IPS-18c (cell line): ENCODE data around the gene ACKR4.
"Not testable (repeated sequence)": the region's sequence is repeated elsewhere in the genome, so short reads cannot be mapped to it uniquely, and the experiment has no call there.

Source experiments
- H3K4me3 ChIP-seq: 2 replicates; pipeline ENCODE4 v1.7.0; 2013; ENCODE audit warnings: low read depth, mild to moderate bottlenecking, low read length, moderate library complexity; ENCODE audit not compliant: insufficient read depth
- H3K9me3 ChIP-seq: one replicate; pipeline ENCODE4 v1.6.1; 2013; ENCODE audit warnings: mild to moderate bottlenecking, low read length, moderate library complexity; ENCODE audit not compliant: control insufficient read depth, insufficient read depth

The ACKR4 gene

DNA sequence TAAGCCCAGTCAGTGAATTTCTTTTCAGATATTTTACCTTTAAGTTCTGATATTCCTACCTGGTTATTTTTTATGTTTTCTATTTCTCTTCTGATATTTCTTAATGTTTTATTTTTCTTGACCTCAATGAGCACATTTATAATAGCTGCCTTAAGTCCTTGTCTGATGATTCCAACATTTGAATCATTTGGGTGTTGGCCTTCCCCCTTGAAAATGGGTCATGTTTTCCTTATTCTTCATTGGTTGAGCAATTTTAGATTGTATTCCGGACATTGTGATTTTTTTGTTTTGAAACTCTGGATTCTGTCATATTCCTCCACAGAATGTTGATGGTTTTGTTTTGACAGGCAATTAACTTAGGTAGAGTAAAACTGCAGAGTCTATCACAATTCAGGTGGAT is 9.7 kb upstream of the ACKR4 start:
- no peak overlapping the region for H3K4me3 ChIP-seq
- no peaks in the 10 kb centered on the region for H3K9me3 ChIP-seq

DNA sequence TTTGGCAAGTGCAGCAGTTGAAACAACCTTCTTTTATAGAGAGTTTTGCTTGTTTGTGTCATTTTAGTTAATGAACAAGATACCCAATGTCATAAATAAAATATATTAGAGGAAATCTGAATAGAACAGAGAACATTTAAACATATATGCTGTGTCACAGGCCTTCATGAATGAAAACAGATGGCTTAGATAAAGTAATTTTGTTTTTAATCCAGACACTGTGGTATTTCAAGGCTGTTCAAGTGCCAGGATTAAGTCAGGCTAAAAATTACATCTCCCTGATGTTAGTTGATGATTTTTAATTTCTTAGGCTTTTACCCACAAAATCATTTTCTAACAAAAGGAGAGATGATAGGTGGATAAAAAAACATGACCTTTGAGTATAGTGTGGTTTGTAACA is 4.9 kb upstream of the ACKR4 start:
- H3K4me3 ChIP-seq: no peak overlapping the region

DNA sequence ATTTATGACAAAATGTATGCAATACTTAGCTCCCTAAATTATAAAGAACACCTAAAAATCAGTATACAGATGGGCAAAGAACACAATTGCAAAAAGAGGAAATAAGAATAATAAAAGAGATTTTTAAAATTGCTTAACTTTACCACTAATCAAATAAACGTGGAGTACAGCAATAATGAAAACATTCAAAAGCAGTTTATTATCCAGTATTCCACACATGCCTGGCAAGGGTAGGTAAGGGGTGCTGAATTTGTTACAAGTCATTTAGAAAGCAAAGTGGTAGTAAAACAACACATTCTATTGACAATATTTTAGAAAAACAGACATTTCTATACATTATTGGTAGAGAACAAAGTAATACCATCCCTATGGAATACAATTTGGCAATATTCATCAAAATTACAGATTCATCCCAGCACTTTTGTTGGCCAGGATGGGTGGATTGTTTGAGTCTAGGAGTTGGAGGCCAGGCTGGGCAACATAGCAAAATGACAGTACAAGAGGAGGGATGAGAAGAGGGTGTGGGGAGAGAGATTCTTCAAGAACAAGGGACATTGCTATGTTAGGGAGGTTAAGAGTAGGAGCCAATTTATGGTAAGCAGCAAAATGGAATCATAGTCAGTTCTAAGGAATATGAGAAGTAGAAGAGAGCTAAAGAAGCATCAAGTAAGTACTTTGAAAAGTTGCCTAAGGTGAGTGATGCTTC is 3.7 kb upstream of the ACKR4 start:
- Histone ChIP-seq H3K9me3 (no peaks in the 10 kb centered on the region), H3K4me3 (no peak overlapping the region)

More for the DNA sequence above, 4.9 kb upstream of the ACKR4 start:
- no peaks in the 10 kb centered on the region for H3K9me3 ChIP-seq

DNA sequence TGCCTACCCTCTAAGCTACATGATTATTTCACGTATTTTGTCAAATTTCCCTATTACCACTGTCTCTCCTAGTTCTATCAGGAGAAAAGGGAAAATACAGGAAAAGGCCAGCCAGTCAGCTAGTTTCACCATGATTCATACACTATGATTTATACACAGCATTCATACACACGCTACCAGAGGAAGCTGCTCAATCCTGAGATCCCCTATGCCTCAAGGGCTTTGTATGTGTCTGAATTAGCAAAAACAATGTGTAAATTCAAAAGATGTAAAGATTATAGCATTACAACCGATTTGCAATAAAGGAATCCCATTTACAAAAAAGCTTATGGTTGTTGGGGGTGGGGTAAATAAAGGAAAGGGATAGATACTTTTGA is 3.1 kb upstream of the ACKR4 start:
- Histone ChIP-seq H3K9me3 (no peaks in the 10 kb centered on the region), H3K4me3 (no peak overlapping the region)

DNA sequence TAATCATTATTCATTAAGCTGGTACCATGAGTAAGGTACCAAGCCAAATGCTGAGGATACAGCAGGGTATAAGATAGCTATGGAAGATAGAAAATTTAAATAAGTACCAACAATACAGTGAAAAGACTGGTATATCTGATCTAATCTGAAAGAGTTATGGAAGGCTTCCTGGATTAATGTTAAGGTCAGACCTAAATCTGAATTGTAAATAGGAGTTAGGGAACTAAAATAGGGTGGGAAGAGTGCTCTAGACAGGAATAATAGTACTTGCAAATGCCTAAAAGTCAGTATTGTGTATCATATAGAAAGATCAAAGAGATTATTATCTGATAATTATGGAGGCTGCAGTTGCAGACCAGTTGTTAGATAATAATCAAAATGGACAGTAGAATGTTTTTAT is 2.6 kb upstream of the ACKR4 start:
- no peak overlapping the region for H3K4me3 ChIP-seq
- H3K9me3 ChIP-seq: no peaks in the 10 kb centered on the region

DNA sequence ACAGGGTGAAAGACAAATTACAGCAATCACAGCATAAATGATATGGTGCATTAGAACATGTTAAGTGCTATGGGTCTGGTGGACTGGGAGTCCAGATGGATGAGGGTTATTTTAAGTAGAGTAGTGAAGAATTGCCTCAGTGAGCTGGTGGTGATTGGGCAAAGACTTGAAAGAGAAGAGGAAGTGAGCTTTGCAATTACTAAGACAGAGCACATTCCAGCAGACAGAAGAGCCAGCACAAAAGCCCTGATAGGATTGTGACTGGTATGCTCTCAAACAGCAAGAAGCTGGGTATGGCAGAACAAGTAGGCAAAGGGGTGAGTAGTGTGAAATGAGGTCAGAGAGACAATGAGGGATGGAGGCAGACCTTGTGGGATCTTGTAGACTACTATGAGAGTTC is 2.1 kb upstream of the ACKR4 start:
- H3K9me3 ChIP-seq: no peaks in the 10 kb centered on the region

DNA sequence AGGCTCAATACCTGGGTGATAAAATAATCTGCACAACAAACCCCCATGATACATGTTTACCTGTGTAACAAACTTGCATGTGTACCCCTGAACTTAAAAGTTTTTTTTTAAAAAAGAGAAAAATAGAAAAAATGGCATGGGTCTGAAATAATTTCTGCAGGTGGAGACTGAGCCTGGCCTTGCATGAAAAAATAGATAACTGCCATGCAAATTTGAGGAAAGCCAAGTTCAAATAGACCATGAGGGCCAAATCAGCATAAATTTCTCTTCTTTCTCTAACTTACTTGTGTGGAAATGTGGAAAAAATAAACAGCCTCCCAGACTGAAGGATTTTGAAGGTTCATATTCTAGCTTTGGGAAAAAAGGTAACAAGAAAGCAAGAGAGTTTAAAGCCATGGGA is 744 bp upstream of the ACKR4 start:
- H3K4me3 ChIP-seq: no peak overlapping the region
- no peaks in the 10 kb centered on the region for H3K9me3 ChIP-seq

More for the DNA sequence above, 2.1 kb upstream of the ACKR4 start:
- no peak overlapping the region for H3K4me3 ChIP-seq

DNA sequence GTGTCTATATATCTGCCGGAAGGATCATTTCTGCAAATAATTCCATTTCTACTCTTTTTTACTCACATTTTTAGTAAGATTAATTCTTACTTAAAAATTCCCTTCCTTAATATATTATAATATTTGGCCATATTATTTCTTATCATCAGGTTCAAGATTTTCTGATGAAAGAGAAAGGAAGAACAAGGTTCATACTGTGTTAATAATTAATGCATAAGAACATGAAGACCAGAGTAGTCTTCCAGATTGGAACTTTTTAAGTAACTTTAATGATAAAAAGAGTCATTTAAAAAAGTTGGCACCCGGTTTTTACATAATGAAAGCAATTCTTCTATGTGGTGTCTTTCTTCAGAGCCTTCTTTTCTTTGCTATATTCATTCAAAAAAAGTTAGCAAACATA is 590 bp downstream of the ACKR4 start:
- no peak overlapping the region for H3K4me3 ChIP-seq
- no peaks in the 10 kb centered on the region for H3K9me3 ChIP-seq

DNA sequence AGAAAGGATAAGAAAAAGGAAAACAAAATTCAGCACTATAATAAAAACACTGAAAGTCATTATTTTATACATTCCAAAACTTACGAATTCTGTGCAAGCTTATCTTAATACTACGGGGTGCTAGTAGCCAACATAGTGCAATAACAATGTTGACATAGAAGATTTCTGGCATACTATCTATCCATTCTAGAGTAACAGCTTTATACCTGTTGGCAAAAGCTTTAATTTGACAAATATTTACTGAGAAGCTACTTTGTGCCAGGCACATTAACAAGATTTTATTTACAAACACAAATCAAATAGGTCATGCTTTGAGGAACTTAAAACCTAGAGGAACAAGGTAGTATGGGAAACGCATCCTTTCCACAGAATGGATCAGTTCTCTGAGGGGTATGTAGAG is 1.1 kb downstream of the ACKR4 start:
- no peak overlapping the region for H3K4me3 ChIP-seq
- H3K9me3 ChIP-seq: no peaks in the 10 kb centered on the region

DNA sequence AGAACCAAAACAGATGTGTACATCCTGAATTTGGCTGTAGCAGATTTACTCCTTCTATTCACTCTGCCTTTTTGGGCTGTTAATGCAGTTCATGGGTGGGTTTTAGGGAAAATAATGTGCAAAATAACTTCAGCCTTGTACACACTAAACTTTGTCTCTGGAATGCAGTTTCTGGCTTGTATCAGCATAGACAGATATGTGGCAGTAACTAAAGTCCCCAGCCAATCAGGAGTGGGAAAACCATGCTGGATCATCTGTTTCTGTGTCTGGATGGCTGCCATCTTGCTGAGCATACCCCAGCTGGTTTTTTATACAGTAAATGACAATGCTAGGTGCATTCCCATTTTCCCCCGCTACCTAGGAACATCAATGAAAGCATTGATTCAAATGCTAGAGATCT is 3.5 kb downstream of the ACKR4 start:
- H3K9me3 ChIP-seq, H3K4me3 ChIP-seq: not testable (repeated sequence)

DNA sequence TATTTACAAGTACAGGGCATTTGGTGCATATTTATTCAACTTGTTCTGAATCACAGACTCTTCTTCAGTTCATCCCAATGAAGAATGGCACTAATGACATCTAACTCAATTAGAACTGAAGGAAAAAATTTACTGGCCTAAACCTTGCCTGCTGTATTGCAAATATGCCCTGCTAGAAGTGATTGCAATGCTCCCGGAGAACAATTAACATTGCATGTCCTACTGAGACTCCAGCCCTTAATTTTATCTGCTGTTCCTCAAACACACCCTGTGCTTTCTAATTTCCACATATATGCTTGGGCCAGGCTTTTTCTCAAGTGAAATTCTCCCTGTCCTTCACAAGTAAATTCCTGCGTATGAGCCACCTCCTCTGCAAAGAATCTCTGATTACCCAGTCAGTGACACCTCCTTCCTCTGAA is 8.3 kb downstream of the ACKR4 start:
- Histone ChIP-seq H3K4me3 (no peak overlapping the region), H3K9me3 (no peaks in the 10 kb centered on the region)

DNA sequence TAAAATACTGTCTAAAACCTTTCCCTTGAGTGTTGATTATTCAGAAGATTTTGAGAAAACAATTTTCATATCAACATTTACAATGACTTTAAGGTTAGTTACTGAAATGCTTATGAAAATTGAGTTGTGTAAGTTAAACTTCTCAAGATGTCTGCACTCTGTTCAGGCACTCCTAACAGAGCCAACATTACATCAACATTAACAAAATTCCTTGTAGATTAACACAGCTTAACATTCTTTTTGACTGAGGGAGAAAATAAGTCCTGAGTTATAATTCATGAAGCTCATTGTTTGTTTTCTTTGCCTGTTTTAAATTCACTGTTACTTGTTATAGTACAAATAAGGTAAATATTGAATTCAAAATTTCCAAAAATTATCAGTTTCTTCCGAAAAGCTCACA is 9.0 kb downstream of the ACKR4 start:
- Histone ChIP-seq H3K9me3 (no peaks in the 10 kb centered on the region), H3K4me3 (no peak overlapping the region)

DNA sequence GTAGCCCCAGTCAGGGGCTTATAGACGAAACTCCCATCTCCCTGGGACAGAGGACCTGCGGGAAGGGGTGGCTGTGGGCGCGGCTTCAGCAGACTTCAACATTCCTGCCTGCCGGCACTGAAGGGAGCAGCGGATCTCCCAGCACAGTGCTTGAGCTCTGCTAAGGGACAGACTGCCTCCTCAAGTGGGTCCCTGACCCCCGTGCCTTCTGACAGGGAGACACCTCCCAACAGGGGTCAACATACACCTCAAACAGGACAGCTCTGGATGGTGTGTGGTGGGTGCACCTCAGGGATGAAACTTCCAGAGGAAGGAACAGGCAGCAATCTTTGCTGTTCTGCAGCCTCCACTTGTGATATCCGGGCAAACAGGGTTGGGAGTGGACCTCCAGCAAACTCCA is 9.6 kb downstream of the ACKR4 start:
- H3K9me3 ChIP-seq, H3K4me3 ChIP-seq: not testable (repeated sequence)

DNA sequence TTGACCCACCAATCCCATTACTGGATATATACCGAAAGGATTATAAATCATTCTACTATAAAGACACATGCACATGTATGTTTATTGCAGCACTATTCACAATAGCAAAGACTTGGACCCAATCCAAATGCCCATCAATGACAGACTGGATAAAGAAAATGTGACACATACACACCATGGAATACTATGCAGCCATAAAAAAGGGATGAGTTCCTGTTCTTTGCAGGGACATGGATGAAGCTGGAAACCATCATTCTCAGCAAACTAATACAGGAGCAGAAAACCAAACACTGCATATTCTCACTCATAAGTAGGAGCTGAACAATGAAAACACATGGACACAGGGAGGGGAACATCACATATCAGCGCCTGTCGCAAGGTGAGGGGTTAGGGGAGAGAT is 18.2 kb downstream of the ACKR4 start:
- H3K9me3 ChIP-seq, H3K4me3 ChIP-seq: not testable (repeated sequence)

DNA sequence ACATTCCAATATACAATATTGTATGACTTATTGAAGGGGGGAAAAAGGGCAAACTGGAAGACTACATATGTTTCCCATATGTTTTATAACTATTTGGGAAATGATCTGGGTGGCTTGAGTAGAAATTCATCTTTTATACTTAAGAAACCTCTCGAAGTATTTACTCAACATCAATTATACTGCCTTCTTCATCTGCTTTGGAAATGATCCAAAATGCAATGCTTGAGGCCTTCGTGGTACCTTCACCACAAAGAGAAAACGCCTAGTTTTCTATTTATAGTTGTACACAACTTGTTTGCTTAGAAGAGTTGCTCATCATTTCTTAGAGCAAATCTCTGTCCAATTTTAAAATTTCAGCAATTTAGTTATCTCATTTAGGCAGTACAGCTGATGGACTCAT is 18.8 kb downstream of the ACKR4 start:
- Histone ChIP-seq H3K9me3 (no peaks in the 10 kb centered on the region), H3K4me3 (no peak overlapping the region)

DNA sequence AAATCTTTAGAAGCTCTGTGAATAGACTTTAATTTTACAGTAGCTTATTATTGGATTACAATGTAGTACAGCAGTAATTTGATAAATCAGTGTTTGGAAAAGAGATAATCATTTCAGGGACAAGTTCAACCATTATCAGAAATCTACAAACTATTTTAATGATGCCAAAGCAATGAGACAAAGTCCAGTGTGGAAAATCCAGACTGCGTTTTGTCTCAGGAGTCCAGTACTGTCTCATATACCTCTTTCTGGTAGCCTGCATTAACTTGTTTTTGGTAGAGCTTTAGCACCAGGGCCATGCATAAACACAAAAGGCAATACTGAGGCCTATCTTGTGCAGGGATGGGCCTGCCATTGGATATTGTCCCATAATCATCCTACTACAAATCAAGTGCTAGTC is 19.7 kb downstream of the ACKR4 start:
- Histone ChIP-seq H3K4me3 (no peak overlapping the region), H3K9me3 (no peaks in the 10 kb centered on the region)

DNA sequence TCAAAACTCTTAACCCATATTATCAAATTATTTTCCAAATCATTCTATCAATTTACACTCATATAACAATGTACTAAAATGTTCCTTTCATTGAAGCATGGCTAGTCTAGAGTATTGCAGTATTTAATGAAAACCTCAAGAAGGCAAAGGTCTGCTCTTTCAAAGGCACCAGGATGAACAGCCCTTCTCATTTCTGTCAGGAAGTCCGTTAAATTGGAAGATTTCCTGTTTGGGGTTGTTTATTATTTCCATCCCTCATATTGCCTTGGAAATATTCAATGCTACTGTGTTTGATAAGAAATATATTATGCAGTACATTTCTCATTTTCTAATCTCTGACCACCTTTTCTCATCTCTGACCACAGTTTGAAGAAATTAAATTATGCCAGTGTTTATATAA is 25.1 kb downstream of the ACKR4 start:
- H3K4me3 ChIP-seq: no peak overlapping the region
- H3K9me3 ChIP-seq: no peaks in the 10 kb centered on the region

DNA sequence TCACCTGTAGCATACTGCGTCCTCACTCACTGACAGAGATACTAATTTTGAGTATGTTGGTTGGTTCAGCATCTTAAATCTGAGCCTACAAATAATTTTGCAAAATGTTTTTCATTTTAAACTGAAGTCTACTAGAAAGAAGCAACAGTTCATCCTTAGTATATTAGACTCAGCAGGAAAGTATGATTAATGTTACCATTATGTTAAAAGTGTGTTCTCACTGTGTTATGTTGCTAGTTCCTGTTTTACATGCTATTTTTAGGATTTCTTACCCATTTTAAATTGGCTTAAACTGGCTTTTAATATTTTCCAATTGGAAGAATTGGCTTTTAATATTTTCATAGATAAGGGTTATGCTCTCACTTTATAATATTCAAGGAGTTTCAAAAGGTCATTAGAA is 25.7 kb downstream of the ACKR4 start:
- Histone ChIP-seq H3K9me3 (no peaks in the 10 kb centered on the region), H3K4me3 (no peak overlapping the region)

DNA sequence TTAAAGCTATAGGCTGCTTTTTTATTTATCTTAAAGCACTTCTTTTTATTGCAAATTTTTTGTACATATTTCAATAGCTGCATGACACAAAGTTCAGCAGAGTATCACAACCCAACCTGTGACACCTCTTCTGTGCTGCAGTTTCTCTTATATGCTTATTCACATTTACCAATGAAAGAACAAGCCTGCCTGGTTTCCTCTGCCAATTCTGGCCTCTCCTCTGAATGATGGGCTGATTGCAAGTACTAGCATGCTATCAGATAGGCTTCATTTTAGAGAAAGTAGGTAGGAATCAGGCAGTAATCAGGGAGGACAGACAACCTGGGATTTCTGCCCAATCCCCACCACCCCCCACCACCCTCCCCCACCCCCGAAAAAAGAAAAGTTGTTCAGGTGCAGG is 26.6 kb downstream of the ACKR4 start:
- Histone ChIP-seq H3K9me3 (no peaks in the 10 kb centered on the region), H3K4me3 (no peak overlapping the region)
